HEK293 (cell line): Measurements from ENCODE around the gene SIL1.
A peak's percentile ranks its signal among the peaks of the same experiment; 100 is the strongest.

ENCODE experiments used
- CTCF ChIA-PET: fragments of 350-600 bp; formaldehyde crosslinking; extraction: SDS; loops from one replicate; lab custom pipeline; 2021; ENCODE audit warnings: antibody characterized with exemption; lab: Yijun Ruan, JAX
- POLR2A ChIA-PET: fragments of 300-600 bp; formaldehyde crosslinking; extraction: SDS; loops from one replicate; lab custom pipeline; 2020; ENCODE audit warnings: antibody characterized with exemption, inconsistent platforms; lab: Yijun Ruan, JAX
- H3K27ac ChIP-seq: fragments of 200-500 bp; sonication (Bioruptor generic); 2 replicates; pipeline ENCODE4 v1.5.1; 2014; ENCODE audit warnings: low read depth, low read length, control low read depth, inconsistent platforms; ENCODE audit errors: extremely low read depth
- H3K36me3 ChIP-seq, 2 experiments: fragments of 200-500 bp in 1 of 2; sonication (Bioruptor generic) in 1 of 2; 1 replicate in 1 of 2; 2 replicates in 1 of 2; pipeline ENCODE4 v1.5.1; 2014 to 2017; ENCODE audit warnings: inconsistent platforms in 2 of 2, low read length in 2 of 2; ENCODE audit not compliant: control insufficient read depth in 2 of 2, insufficient read depth in 1 of 2
- H3K4me1 ChIP-seq: fragments of 200-500 bp; sonication (Bioruptor generic); 2 replicates; pipeline ENCODE4 v1.5.1; 2014; ENCODE audit warnings: mild to moderate bottlenecking, low read length, inconsistent platforms; ENCODE audit not compliant: control insufficient read depth, insufficient read depth
- H3K4me3 ChIP-seq: 2 replicates; pipeline ENCODE4 v1.5.1; 2011; ENCODE audit warnings: low read depth, mild to moderate bottlenecking, control low read depth, low read length, moderate library complexity
- H3K9me3 ChIP-seq: fragments of 200-500 bp; sonication (Bioruptor generic); 2 replicates; pipeline ENCODE4 v1.5.1; 2014; ENCODE audit warnings: low read depth, low read length, inconsistent platforms; ENCODE audit not compliant: control insufficient read depth, insufficient read depth
- BCL6B ChIP-seq: fragments of 450-650 bp; formaldehyde crosslinking; IDR thresholded peaks from 2 replicates; pipeline ENCODE4 v1.5.1; 2017; ENCODE audit warnings: missing biosample characterization, missing genetic modification characterization
- FEZF1 ChIP-seq: fragments of 450-650 bp; formaldehyde crosslinking; IDR thresholded peaks from 2 replicates; pipeline ENCODE4 v1.5.1; 2016; ENCODE audit warnings: missing biosample characterization, missing genetic modification characterization
- KLF1 ChIP-seq: fragments of 450-650 bp; formaldehyde crosslinking; IDR thresholded peaks from 2 replicates; pipeline ENCODE4 v1.5.1; 2016; ENCODE audit warnings: missing biosample characterization, missing genetic modification characterization
- KLF9 ChIP-seq: fragments of 450-650 bp; formaldehyde crosslinking; IDR thresholded peaks from 2 replicates; pipeline ENCODE4 v1.5.1; 2016; ENCODE audit warnings: missing biosample characterization, missing genetic modification characterization, low read depth
- MZF1 ChIP-seq: fragments of 450-650 bp; formaldehyde crosslinking; IDR thresholded peaks from 2 replicates; pipeline ENCODE4 v1.5.1; 2017; ENCODE audit warnings: missing biosample characterization, missing genetic modification characterization, borderline replicate concordance
- OSR2 ChIP-seq: fragments of 450-650 bp; formaldehyde crosslinking; IDR thresholded peaks from 2 replicates; pipeline ENCODE4 v1.5.1; 2016; ENCODE audit warnings: missing biosample characterization, missing genetic modification characterization
- WT1 ChIP-seq: fragments of 450-650 bp; formaldehyde crosslinking; IDR thresholded peaks from 2 replicates; pipeline ENCODE4 v1.5.1; 2016; ENCODE audit warnings: missing biosample characterization, missing genetic modification characterization
- ZBTB1 ChIP-seq: fragments of 450-650 bp; formaldehyde crosslinking; IDR thresholded peaks from 2 replicates; pipeline ENCODE4 v1.5.1; 2016; ENCODE audit warnings: missing biosample characterization, missing genetic modification characterization
- ZBTB20 ChIP-seq: fragments of 450-650 bp; formaldehyde crosslinking; IDR thresholded peaks from 2 replicates; pipeline ENCODE4 v1.5.1; 2016; ENCODE audit warnings: missing biosample characterization, missing genetic modification characterization
- ZFP69B ChIP-seq: fragments of 450-650 bp; formaldehyde crosslinking; IDR thresholded peaks from 2 replicates; pipeline ENCODE4 v1.5.1; 2016; ENCODE audit warnings: missing biosample characterization, missing genetic modification characterization
- ZNF10 ChIP-seq: fragments of 450-650 bp; formaldehyde crosslinking; IDR thresholded peaks from 2 replicates; pipeline ENCODE4 v1.5.1; 2017; ENCODE audit warnings: missing biosample characterization, missing genetic modification characterization
- ZNF157 ChIP-seq: fragments of 450-650 bp; formaldehyde crosslinking; IDR thresholded peaks from 2 replicates; pipeline ENCODE4 v1.5.1; 2016; ENCODE audit warnings: missing biosample characterization, missing genetic modification characterization
- ZNF341 ChIP-seq: fragments of 450-650 bp; formaldehyde crosslinking; IDR thresholded peaks from 2 replicates; pipeline ENCODE4; 2016; ENCODE audit warnings: low read depth, missing biosample characterization, missing genetic modification characterization
- ZNF394 ChIP-seq: fragments of 450-650 bp; formaldehyde crosslinking; IDR thresholded peaks from 2 replicates; pipeline ENCODE4 v1.5.1; 2016; ENCODE audit warnings: missing biosample characterization, missing genetic modification characterization, mild to moderate bottlenecking, moderate library complexity, borderline replicate concordance
- ZNF521 ChIP-seq: fragments of 450-650 bp; formaldehyde crosslinking; IDR thresholded peaks from 2 replicates; pipeline ENCODE4 v1.5.1; 2017; ENCODE audit warnings: missing biosample characterization, mild to moderate bottlenecking, missing genetic modification characterization
- ZNF529 ChIP-seq: fragments of 450-650 bp; formaldehyde crosslinking; IDR thresholded peaks from 2 replicates; pipeline ENCODE4 v1.5.1; 2017; ENCODE audit warnings: missing genetic modification characterization, missing biosample characterization; ENCODE audit not compliant: insufficient replicate concordance
- ZNF558 ChIP-seq: fragments of 450-650 bp; formaldehyde crosslinking; IDR thresholded peaks from 2 replicates; pipeline ENCODE4 v1.5.1; 2016; ENCODE audit warnings: missing biosample characterization, missing genetic modification characterization
- ZNF624 ChIP-seq: fragments of 450-650 bp; formaldehyde crosslinking; IDR thresholded peaks from 2 replicates; pipeline ENCODE4 v1.5.1; 2017; ENCODE audit warnings: missing biosample characterization, missing genetic modification characterization
- ZNF664 ChIP-seq: fragments of 450-650 bp; formaldehyde crosslinking; IDR thresholded peaks from 2 replicates; pipeline ENCODE4 v1.5.1; 2016; ENCODE audit warnings: missing biosample characterization, missing genetic modification characterization
- ZNF776 ChIP-seq: fragments of 450-650 bp; formaldehyde crosslinking; IDR thresholded peaks from 2 replicates; pipeline ENCODE4 v1.5.0; 2017; ENCODE audit warnings: missing biosample characterization, missing genetic modification characterization, borderline replicate concordance
- ZSCAN30 ChIP-seq: fragments of 450-650 bp; IDR thresholded peaks from 2 replicates; pipeline ENCODE4 v1.5.1; 2018; ENCODE audit warnings: missing biosample characterization, mild to moderate bottlenecking, missing genetic modification characterization, moderate library complexity
- TF ChIP-seq, protein P1 (sequence below): fragments of 450-650 bp; IDR thresholded peaks from 2 replicates; pipeline ENCODE4 v1.5.1; 2018; ENCODE audit warnings: missing biosample characterization, mild to moderate bottlenecking, missing genetic modification characterization
- TF ChIP-seq, protein P2 (sequence below): fragments of 450-650 bp; formaldehyde crosslinking; IDR thresholded peaks from 2 replicates; pipeline ENCODE4 v1.5.1; 2016; ENCODE audit warnings: missing biosample characterization, missing genetic modification characterization
- TF ChIP-seq, protein P3 (sequence below): fragments of 450-650 bp; IDR thresholded peaks from 2 replicates; pipeline ENCODE4 v1.5.1; 2018; ENCODE audit warnings: missing biosample characterization, missing genetic modification characterization

SIL1 gene

GRCh38 chr5:138975098-138975847 lies 222.9 kb downstream of the SIL1 start (continued):
- TF ChIP-seq OSR2 (tag by site-specific recombination): no peak

DNA sequence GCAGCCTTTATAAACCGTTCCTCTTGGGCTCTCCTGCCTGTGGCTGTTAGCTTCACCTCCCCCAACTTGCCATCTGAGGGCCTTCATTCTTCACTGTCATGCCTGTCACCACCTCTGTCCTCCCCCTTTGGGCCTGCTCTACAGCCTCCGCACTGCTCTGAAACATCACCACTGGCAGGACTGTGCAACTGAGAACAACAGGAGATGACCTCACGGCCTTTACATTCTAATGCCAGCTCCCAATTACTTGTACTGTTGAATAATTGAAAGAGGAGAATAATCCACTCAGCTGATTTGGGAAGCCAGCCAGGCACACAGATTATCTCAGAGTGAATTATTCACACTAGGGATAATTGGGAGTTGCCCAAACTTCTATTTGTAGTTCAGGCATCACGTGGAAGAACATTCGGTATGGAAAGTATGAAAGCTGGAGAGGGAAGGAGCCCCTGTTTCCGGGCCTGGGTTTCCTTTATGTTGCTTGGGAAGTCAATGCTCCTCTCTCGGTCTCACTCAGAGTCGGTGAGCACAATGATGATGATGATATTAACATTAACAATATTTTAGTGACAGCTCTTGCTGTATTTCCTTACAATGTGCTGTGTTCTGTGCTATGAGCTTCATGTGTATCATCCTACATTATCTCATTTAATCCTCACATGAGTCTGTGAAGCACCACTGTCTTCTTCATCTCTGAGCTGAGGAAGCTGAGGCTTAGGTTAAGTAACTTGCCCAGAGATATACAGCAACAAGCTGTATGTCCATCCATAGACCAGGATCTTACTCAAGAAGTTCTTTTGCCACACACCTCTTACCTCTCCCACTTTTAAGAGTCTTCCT lies 223.7 kb downstream of the SIL1 start:
- Histone ChIP-seq H3K4me3 (no peak overlapping the region), H3K36me3 (no peaks in the 10 kb centered on the region), H3K27ac (no peak overlapping the region), H3K9me3 (no peaks in the 10 kb centered on the region), H3K4me1 (no peaks in the 10 kb centered on the region)
- TF ChIP-seq ZBTB1 (no peak), WT1 (tag by site-specific recombination) (no peak), ZNF664 (peak; percentile 66), ZNF157 (tag by site-specific recombination) (no peak), KLF1 (tag by site-specific recombination) (no peak), ZNF341 (tag by site-specific recombination) (peak; percentile 68), ZNF521 (tag by site-specific recombination) (no peak), FEZF1 (tag by site-specific recombination) (no peak), MZF1 (tag by site-specific recombination) (no peak), ZNF10 (tag by site-specific recombination) (no peak)
- TF ChIP-seq, protein P1, sequence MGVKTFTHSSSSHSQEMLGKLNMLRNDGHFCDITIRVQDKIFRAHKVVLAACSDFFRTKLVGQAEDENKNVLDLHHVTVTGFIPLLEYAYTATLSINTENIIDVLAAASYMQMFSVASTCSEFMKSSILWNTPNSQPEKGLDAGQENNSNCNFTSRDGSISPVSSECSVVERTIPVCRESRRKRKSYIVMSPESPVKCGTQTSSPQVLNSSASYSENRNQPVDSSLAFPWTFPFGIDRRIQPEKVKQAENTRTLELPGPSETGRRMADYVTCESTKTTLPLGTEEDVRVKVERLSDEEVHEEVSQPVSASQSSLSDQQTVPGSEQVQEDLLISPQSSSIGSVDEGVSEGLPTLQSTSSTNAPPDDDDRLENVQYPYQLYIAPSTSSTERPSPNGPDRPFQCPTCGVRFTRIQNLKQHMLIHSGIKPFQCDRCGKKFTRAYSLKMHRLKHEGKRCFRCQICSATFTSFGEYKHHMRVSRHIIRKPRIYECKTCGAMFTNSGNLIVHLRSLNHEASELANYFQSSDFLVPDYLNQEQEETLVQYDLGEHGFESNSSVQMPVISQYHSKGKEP: no peak
- TF ChIP-seq, protein P2, sequence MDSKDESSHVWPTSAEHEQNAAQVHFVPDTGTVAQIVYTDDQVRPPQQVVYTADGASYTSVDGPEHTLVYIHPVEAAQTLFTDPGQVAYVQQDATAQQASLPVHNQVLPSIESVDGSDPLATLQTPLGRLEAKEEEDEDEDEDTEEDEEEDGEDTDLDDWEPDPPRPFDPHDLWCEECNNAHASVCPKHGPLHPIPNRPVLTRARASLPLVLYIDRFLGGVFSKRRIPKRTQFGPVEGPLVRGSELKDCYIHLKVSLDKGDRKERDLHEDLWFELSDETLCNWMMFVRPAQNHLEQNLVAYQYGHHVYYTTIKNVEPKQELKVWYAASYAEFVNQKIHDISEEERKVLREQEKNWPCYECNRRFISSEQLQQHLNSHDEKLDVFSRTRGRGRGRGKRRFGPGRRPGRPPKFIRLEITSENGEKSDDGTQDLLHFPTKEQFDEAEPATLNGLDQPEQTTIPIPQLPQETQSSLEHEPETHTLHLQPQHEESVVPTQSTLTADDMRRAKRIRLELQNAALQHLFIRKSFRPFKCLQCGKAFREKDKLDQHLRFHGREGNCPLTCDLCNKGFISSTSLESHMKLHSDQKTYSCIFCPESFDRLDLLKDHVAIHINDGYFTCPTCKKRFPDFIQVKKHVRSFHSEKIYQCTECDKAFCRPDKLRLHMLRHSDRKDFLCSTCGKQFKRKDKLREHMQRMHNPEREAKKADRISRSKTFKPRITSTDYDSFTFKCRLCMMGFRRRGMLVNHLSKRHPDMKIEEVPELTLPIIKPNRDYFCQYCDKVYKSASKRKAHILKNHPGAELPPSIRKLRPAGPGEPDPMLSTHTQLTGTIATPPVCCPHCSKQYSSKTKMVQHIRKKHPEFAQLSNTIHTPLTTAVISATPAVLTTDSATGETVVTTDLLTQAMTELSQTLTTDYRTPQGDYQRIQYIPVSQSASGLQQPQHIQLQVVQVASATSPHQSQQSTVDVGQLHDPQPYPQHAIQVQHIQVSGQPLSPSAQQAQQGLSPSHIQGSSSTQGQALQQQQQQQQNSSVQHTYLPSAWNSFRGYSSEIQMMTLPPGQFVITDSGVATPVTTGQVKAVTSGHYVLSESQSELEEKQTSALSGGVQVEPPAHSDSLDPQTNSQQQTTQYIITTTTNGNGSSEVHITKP (tag by site-specific recombination): 0 out of 2 replicates have a peak, but pooled peaks have one; percentile 39
- CTCF ChIA-PET: no interaction called here
- POLR2A ChIA-PET: no interaction called here

GRCh38 chr5:138972836-138973235 lies 225.3 kb downstream of the SIL1 start:
- Histone ChIP-seq H3K4me3 (no peak overlapping the region), H3K4me1 (no peaks in the 10 kb centered on the region; the same call in 1 of the 2 replicates), H3K27ac (no peak overlapping the region), H3K36me3 (no peaks in the 10 kb centered on the region), H3K9me3 (no peaks in the 10 kb centered on the region)
- ChIA-PET CTCF (interaction anchor here (0.6 to 0.8 kb wide), 2 partner anchors 54 to 147 kb away, joined by 3 to 4 read pairs; no protein-coding TSS in a partner anchor), POLR2A (no interaction called here)
- TF ChIP-seq ZNF558 (tag by site-specific recombination) (no peak), ZNF776 (tag by site-specific recombination) (no peak), ZNF529 (no peak), ZNF624 (tag by site-specific recombination) (no peak), BCL6B (tag by site-specific recombination) (no peak), ZNF394 (no peak), ZFP69B (tag by site-specific recombination) (no peak), ZSCAN30 (no peak), KLF9 (tag by site-specific recombination) (no peak), ZBTB20 (tag by site-specific recombination) (no peak)
- TF ChIP-seq, protein P3, sequence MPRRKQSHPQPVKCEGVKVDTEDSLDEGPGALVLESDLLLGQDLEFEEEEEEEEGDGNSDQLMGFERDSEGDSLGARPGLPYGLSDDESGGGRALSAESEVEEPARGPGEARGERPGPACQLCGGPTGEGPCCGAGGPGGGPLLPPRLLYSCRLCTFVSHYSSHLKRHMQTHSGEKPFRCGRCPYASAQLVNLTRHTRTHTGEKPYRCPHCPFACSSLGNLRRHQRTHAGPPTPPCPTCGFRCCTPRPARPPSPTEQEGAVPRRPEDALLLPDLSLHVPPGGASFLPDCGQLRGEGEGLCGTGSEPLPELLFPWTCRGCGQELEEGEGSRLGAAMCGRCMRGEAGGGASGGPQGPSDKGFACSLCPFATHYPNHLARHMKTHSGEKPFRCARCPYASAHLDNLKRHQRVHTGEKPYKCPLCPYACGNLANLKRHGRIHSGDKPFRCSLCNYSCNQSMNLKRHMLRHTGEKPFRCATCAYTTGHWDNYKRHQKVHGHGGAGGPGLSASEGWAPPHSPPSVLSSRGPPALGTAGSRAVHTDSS (tag by site-specific recombination): no peak
